ENCODE measurements around the gene PXK. TPM values are rescaled to one million over a fixed set of nuclear protein-coding genes. Genes with fewer than 3 reads are reported as not detected.

Gene PXK
- total and polyA plus RNA-seq, 4 donors, result 6.0 to 15.9 (median 12.6) TPM

DNA sequence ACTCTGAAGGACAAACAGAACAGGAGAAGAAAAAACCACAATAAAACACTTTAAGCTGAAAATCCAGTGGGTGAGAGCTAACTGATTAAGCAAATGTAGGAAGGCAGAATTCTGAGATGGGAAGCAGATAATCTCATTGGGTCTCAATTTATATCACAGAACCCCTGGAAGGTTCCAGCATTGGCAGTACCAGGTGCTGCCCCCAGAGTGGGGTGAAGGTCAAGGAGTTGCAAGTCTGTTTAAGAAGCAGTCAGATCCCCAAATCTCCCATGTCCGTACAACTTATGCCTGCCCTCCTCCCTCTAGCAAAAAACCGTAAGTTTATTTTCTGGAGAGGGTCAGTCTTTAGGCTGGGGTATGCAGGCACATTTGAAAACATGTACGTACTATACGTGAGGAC, 45.1 kb downstream of the PXK start:
- Histone ChIP-seq H3K9me3 (ENCODE audit: control insufficient read depth in 4 of 4, low read length in 3 of 4) (no peaks in the 10 kb centered on the region), H3K9ac (ENCODE audit: low read depth in 1 of 2, low read length in 2 of 2) (no peak overlapping the region), H3K36me3 (ENCODE audit: control insufficient read depth in 4 of 4, insufficient read depth in 3 of 4, low read depth in 1 of 4, low read length in 3 of 4) (no peaks in the 10 kb centered on the region), H3K4me1 (ENCODE audit: control insufficient read depth in 4 of 4, insufficient read depth in 4 of 4, low read length in 3 of 4) (peaks cover 0 to 10% (median 5%) of the 10 kb centered on the region in 4 donors), H3K4me3 (ENCODE audit: low read depth in 1 of 3, low read length in 3 of 3) (no peak overlapping the region), H3K27ac (ENCODE audit: low read depth in 1 of 2, low read length in 2 of 2) (no peak overlapping the region), H3K27me3 (ENCODE audit: control insufficient read depth in 4 of 4, insufficient read depth in 4 of 4, low read length in 3 of 4) (no peaks in the 10 kb centered on the region)
- no peak for TF ChIP-seq FOXA2 (IDR thresholded peaks at IDR 0.05)
- no peak for TF ChIP-seq HNF4G (IDR thresholded peaks at IDR 0.05)
- no peak for TF ChIP-seq EGR1 (IDR thresholded peaks at IDR 0.05; ENCODE audit: low read depth in 2 of 2)
- no peak for TF ChIP-seq JUND (IDR thresholded peaks at IDR 0.05)
- TF ChIP-seq, protein P1, sequence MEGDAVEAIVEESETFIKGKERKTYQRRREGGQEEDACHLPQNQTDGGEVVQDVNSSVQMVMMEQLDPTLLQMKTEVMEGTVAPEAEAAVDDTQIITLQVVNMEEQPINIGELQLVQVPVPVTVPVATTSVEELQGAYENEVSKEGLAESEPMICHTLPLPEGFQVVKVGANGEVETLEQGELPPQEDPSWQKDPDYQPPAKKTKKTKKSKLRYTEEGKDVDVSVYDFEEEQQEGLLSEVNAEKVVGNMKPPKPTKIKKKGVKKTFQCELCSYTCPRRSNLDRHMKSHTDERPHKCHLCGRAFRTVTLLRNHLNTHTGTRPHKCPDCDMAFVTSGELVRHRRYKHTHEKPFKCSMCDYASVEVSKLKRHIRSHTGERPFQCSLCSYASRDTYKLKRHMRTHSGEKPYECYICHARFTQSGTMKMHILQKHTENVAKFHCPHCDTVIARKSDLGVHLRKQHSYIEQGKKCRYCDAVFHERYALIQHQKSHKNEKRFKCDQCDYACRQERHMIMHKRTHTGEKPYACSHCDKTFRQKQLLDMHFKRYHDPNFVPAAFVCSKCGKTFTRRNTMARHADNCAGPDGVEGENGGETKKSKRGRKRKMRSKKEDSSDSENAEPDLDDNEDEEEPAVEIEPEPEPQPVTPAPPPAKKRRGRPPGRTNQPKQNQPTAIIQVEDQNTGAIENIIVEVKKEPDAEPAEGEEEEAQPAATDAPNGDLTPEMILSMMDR (IDR thresholded peaks at IDR 0.05; ENCODE audit: low read depth, low read length, missing input control), result no peak
- TF ChIP-seq, protein P2, sequence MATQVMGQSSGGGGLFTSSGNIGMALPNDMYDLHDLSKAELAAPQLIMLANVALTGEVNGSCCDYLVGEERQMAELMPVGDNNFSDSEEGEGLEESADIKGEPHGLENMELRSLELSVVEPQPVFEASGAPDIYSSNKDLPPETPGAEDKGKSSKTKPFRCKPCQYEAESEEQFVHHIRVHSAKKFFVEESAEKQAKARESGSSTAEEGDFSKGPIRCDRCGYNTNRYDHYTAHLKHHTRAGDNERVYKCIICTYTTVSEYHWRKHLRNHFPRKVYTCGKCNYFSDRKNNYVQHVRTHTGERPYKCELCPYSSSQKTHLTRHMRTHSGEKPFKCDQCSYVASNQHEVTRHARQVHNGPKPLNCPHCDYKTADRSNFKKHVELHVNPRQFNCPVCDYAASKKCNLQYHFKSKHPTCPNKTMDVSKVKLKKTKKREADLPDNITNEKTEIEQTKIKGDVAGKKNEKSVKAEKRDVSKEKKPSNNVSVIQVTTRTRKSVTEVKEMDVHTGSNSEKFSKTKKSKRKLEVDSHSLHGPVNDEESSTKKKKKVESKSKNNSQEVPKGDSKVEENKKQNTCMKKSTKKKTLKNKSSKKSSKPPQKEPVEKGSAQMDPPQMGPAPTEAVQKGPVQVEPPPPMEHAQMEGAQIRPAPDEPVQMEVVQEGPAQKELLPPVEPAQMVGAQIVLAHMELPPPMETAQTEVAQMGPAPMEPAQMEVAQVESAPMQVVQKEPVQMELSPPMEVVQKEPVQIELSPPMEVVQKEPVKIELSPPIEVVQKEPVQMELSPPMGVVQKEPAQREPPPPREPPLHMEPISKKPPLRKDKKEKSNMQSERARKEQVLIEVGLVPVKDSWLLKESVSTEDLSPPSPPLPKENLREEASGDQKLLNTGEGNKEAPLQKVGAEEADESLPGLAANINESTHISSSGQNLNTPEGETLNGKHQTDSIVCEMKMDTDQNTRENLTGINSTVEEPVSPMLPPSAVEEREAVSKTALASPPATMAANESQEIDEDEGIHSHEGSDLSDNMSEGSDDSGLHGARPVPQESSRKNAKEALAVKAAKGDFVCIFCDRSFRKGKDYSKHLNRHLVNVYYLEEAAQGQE (IDR thresholded peaks at IDR 0.05), result no peak
- TF ChIP-seq HNF4A (conservative IDR thresholded peaks at IDR 0.05), result no peak
- no peak for TF ChIP-seq GABPA (IDR thresholded peaks at IDR 0.05 in 1 of 2, conservative IDR thresholded peaks at IDR 0.05 in 1 of 2)
- TF ChIP-seq FOXA1 (IDR thresholded peaks at IDR 0.05), result no peak
- TF ChIP-seq, protein P3, sequence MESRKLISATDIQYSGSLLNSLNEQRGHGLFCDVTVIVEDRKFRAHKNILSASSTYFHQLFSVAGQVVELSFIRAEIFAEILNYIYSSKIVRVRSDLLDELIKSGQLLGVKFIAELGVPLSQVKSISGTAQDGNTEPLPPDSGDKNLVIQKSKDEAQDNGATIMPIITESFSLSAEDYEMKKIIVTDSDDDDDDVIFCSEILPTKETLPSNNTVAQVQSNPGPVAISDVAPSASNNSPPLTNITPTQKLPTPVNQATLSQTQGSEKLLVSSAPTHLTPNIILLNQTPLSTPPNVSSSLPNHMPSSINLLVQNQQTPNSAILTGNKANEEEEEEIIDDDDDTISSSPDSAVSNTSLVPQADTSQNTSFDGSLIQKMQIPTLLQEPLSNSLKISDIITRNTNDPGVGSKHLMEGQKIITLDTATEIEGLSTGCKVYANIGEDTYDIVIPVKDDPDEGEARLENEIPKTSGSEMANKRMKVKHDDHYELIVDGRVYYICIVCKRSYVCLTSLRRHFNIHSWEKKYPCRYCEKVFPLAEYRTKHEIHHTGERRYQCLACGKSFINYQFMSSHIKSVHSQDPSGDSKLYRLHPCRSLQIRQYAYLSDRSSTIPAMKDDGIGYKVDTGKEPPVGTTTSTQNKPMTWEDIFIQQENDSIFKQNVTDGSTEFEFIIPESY (IDR thresholded peaks at IDR 0.05), result no peak
- no peak for TF ChIP-seq YY1 (IDR thresholded peaks at IDR 0.05)
- no peak for TF ChIP-seq RAD21 (IDR thresholded peaks at IDR 0.05)
- TF ChIP-seq, protein P4, sequence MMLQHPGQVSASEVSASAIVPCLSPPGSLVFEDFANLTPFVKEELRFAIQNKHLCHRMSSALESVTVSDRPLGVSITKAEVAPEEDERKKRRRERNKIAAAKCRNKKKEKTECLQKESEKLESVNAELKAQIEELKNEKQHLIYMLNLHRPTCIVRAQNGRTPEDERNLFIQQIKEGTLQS (IDR thresholded peaks at IDR 0.05), result no peak
- TF ChIP-seq, protein P5, sequence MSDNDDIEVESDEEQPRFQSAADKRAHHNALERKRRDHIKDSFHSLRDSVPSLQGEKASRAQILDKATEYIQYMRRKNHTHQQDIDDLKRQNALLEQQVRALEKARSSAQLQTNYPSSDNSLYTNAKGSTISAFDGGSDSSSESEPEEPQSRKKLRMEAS (IDR thresholded peaks at IDR 0.05), result no peak
- no peak for TF ChIP-seq TAF1 (conservative IDR thresholded peaks at IDR 0.05)
- TF ChIP-seq SP1 (IDR thresholded peaks at IDR 0.05), result no peak
- TF ChIP-seq RXRA (IDR thresholded peaks at IDR 0.05), result no peak
- TF ChIP-seq NR2F2 (IDR thresholded peaks at IDR 0.05), result no peak
- no peak for DNase-seq (ENCODE audit: low spot score)
- 85% methylated on average over 4 of the region's 4 CpGs for WGBS
